Calu3 (cell line): ENCODE results near the gene EIF4G1. TPM values are rescaled to one million over a fixed set of nuclear protein-coding genes. Genes with fewer than 3 reads are reported as not detected.

ENCODE experiments used
- BruUV-seq: library from RNA; stranded (reverse); fragments of 400-500 nt; replicated peaks from 2 replicates; lab custom pipeline; 2021; lab: Mats Ljungman, UMichigan
- CTCF ChIA-PET: fragments of 300-600 bp; sonication (Branson Sonifier 250); formaldehyde crosslinking; loops from one replicate; lab custom pipeline; 2022; ENCODE audit warnings: antibody characterized with exemption; lab: Charles Lee
- DNase-seq: peaks from one replicate; pipeline ENCODE4 v3.0.0; 2022
- H3K27ac Mint-ChIP-seq: one replicate; pipeline ENCODE4 v1.8.0; 2022; ENCODE audit warnings: mixed read lengths; ENCODE audit not compliant: unreplicated experiment
- H3K27me3 Mint-ChIP-seq: one replicate; pipeline ENCODE4 v1.8.0; 2022; ENCODE audit warnings: mixed read lengths; ENCODE audit not compliant: unreplicated experiment
- H3K36me3 Mint-ChIP-seq: one replicate; pipeline ENCODE4 v1.8.0; 2022; ENCODE audit warnings: mild to moderate bottlenecking, moderate library complexity, mixed read lengths; ENCODE audit not compliant: insufficient read depth, unreplicated experiment
- H3K4me1 Mint-ChIP-seq: one replicate; pipeline ENCODE4 v1.8.0; 2022; ENCODE audit warnings: mild to moderate bottlenecking, low read depth, mixed read lengths; ENCODE audit not compliant: unreplicated experiment
- H3K4me3 Mint-ChIP-seq: one replicate; pipeline ENCODE4 v1.8.0; 2022; ENCODE audit warnings: mild to moderate bottlenecking, low read depth, moderate library complexity, mixed read lengths; ENCODE audit not compliant: unreplicated experiment
- H3K9me3 Mint-ChIP-seq: one replicate; pipeline ENCODE4 v1.8.0; 2022; ENCODE audit warnings: low read depth, mixed read lengths; ENCODE audit not compliant: unreplicated experiment
- CTCF ChIP-seq: fragments of 200-600 bp; IDR thresholded peaks from one replicate; pipeline ENCODE4 v1.8.0; 2022; ENCODE audit warnings: antibody characterized with exemption; ENCODE audit not compliant: unreplicated experiment
- intact Hi-C: fragments of 100-400 bp; cut with micrococcal nuclease; formaldehyde crosslinking; loops from one replicate; pipeline ENCODE4 v1.10.0; 2022; ENCODE audit not compliant: unreplicated experiment
- total RNA-seq: library from RNA; stranded (reverse); gene quantifications from 2 replicates; pipeline ENCODE4 v1.2.3, GENCODE V29; 2022

EIF4G1 gene
- total RNA-seq, 1 experiment from 2014 or later, result 673 TPM

- no TSS peak for BruUV-seq
- no peak for TF ChIP-seq CTCF
- intact Hi-C loops, result loop anchor here (10.0 kb wide), 1 partner anchor 135 kb away; no protein-coding TSS in a partner anchor
- H3K36me3 Mint-ChIP-seq, result no peaks in the 10 kb centered on the region
- peak within 1 kb of the TSS; percentile 52 for H3K4me3 Mint-ChIP-seq
- H3K9me3 Mint-ChIP-seq, result no peaks in the 10 kb centered on the region
- no peak for DNase-seq
- no peak within 1 kb of the TSS for H3K27ac Mint-ChIP-seq
- peaks cover 94% of the 10 kb centered on the region for H3K27me3 Mint-ChIP-seq
- CTCF ChIA-PET, result no interaction called here
- H3K4me1 Mint-ChIP-seq, result no peaks in the 10 kb centered on the region
These were observed 65.2 kb downstream of the EIF4G1 start, which contains the start of gene CHRD for GRCh38 chr3:184379358-184380184. TSS of gene CHRD (plus strand) at chr3:184380054. CDS start at chr3:184380319, 265 bp downstream.

- H3K4me1 Mint-ChIP-seq, result no peaks in the 10 kb centered on the region
- CTCF ChIA-PET, result interaction anchor here (0.9 kb wide), 1 partner anchor 9 kb away, joined by 5 read pairs; no protein-coding TSS in a partner anchor
- H3K9me3 Mint-ChIP-seq, result no peaks in the 10 kb centered on the region
- BruUV-seq, result no TSS peak
- H3K27me3 Mint-ChIP-seq, result peaks cover 94% of the 10 kb centered on the region
- H3K4me3 Mint-ChIP-seq, result no peak overlapping the region
- no peak overlapping the region for H3K27ac Mint-ChIP-seq
- no peaks in the 10 kb centered on the region for H3K36me3 Mint-ChIP-seq
- peak; percentile 49 for DNase-seq
- TF ChIP-seq CTCF, result no peak
- intact Hi-C loops, result no loop called here
These were observed 65.8 kb downstream of the EIF4G1 start for GRCh38 chr3:184380185-184380626.

- no peaks in the 10 kb centered on the region for H3K36me3 Mint-ChIP-seq
- no peaks in the 10 kb centered on the region for H3K9me3 Mint-ChIP-seq
- intact Hi-C loops, result no loop called here
- H3K4me1 Mint-ChIP-seq, result no peaks in the 10 kb centered on the region
- BruUV-seq, result no TSS peak
- CTCF ChIA-PET, result interaction anchor here (0.9 kb wide), 1 partner anchor 9 kb away, joined by 5 read pairs; no protein-coding TSS in a partner anchor
- TF ChIP-seq CTCF, result no peak
- no peak overlapping the region for H3K4me3 Mint-ChIP-seq
- H3K27ac Mint-ChIP-seq, result no peak overlapping the region
- peaks cover 94% of the 10 kb centered on the region for H3K27me3 Mint-ChIP-seq
- DNase-seq, result no peak
These were observed 66.3 kb downstream of the EIF4G1 start for GRCh38 chr3:184380627-184381260.

GRCh38 chr3:184381261-184382224 is 67.1 kb downstream of the EIF4G1 start:
- no peak for TF ChIP-seq CTCF
- Mint-ChIP-seq H3K27ac (no peak overlapping the region), H3K27me3 (peaks cover 94% of the 10 kb centered on the region), H3K4me3 (no peak overlapping the region), H3K9me3 (no peaks in the 10 kb centered on the region), H3K36me3 (no peaks in the 10 kb centered on the region), H3K4me1 (no peaks in the 10 kb centered on the region)
- BruUV-seq, result no TSS peak
- intact Hi-C loops, result no loop called here
- CTCF ChIA-PET, result interaction anchor here (0.9 kb wide), 1 partner anchor 10 kb away, joined by 5 read pairs; no protein-coding TSS in a partner anchor
- DNase-seq, result peak; percentile 25
